K562 (cell line): ENCODE data around the gene BSN. TPM values are rescaled to one million over a fixed set of nuclear protein-coding genes. Genes with fewer than 3 reads are reported as not detected.

ENCODE experiments used
- ATAC-seq: fragments of 200-7000 bp; cut with Tn5 transposase; 3 replicates; pipeline ENCODE4 v1.9.1; 2020; ENCODE audit warnings: moderate library complexity
- BruUV-seq: library from RNA; stranded (reverse); fragments of 400-500 nt; replicated peaks from 2 replicates; lab custom pipeline; 2021; lab: Mats Ljungman, UMichigan
- CTCF ChIA-PET: fragments of 300-600 bp; formaldehyde crosslinking; extraction: SDS; loops from one replicate; lab custom pipeline; 2021; ENCODE audit warnings: low intra/inter-chr PET ratio; lab: Yijun Ruan, JAX
- POLR2A ChIA-PET: fragments of 300-600, 350-650 bp; sonication (Branson Sonifier 250); formaldehyde crosslinking; extraction: SDS; loops from one replicate; lab custom pipeline; 2021; ENCODE audit warnings: antibody characterized with exemption, inconsistent platforms; lab: Yijun Ruan, JAX
- DNase-seq, 4 experiments: peaks; one replicate each; pipeline versions ENCODE4 v3.0.0 to v3.0.0-alpha.2; 2011 to 2018; ENCODE audit warnings: low spot score in 3 of 4, mixed read lengths in 3 of 4; ENCODE audit errors: extremely low read depth in 1 of 4
- FAIRE-seq: peaks from 2 replicates; lab custom pipeline; 2011; peaks lifted over from hg19 to GRCh38; lab: Jason Lieb, UNC
- H2AFZ ChIP-seq: 2 replicates; pipeline ENCODE4 v1.6.0; 2011; ENCODE audit warnings: low read depth, low read length, control low read depth, inconsistent platforms
- H3K27ac ChIP-seq: fragments of 200-600 bp; 3 replicates; pipeline ENCODE4 v1.8.0; 2011; ENCODE audit warnings: low read depth, mild to moderate bottlenecking, control low read depth, inconsistent platforms, low read length, moderate library complexity, mixed read lengths; ENCODE audit errors: extremely low read depth
- H3K27me3 ChIP-seq, 2 experiments: fragments of 300-600 bp in 1 of 2; 2 replicates in 1 of 2; 3 replicates in 1 of 2; pipeline versions ENCODE4 v1.6.0 to v1.8.0; 2011; ENCODE audit warnings: inconsistent platforms in 2 of 2, low read length in 2 of 2, mild to moderate bottlenecking in 1 of 2, mixed read lengths in 1 of 2, moderate library complexity in 1 of 2; ENCODE audit not compliant: control insufficient read depth in 2 of 2, insufficient read depth in 2 of 2
- H3K36me3 ChIP-seq: fragments of 300-600 bp; 3 replicates; pipeline ENCODE4 v1.8.0; 2011; ENCODE audit warnings: mild to moderate bottlenecking, low read length, inconsistent platforms; ENCODE audit not compliant: control insufficient read depth, insufficient read depth
- H3K4me1 ChIP-seq, 2 experiments: fragments of 200-600 bp in 1 of 2; replicated peaks in 1 of 2; 2 replicates in 1 of 2; 3 replicates in 1 of 2; pipeline versions ENCODE4 v1.5.1 to v1.8.0; 2011; ENCODE audit warnings: inconsistent platforms in 2 of 2, low read length in 2 of 2, mild to moderate bottlenecking in 1 of 2, mixed read lengths in 1 of 2, moderate library complexity in 1 of 2; ENCODE audit not compliant: control insufficient read depth in 2 of 2, insufficient read depth in 2 of 2
- H3K4me2 ChIP-seq: 2 replicates; pipeline ENCODE4 v1.6.1; 2011; ENCODE audit warnings: low read length, control low read depth, inconsistent platforms, mixed read lengths; ENCODE audit not compliant: insufficient read depth
- H3K4me3 ChIP-seq: fragments of 200-600 bp; sonication (generic), shearing (Covaris generic); 2 replicates; pipeline ENCODE4 v1.5.1; 2016; ENCODE audit warnings: control low read depth, inconsistent platforms
- H3K79me2 ChIP-seq: fragments of 200-600 bp; 3 replicates; pipeline ENCODE4 v1.8.0; 2011; ENCODE audit warnings: low read length, inconsistent platforms; ENCODE audit not compliant: control insufficient read depth, insufficient read depth
- H3K9ac ChIP-seq, 2 experiments: 2 replicates each; pipeline versions ENCODE4 v1.6.0 to v1.6.1; 2011; ENCODE audit warnings: low read depth in 2 of 2, low read length in 2 of 2, control low read depth in 1 of 2, inconsistent platforms in 1 of 2, mild to moderate bottlenecking in 1 of 2, mixed read lengths in 1 of 2; ENCODE audit not compliant: insufficient read depth in 1 of 2
- H3K9me1 ChIP-seq: one replicate; pipeline ENCODE4 v1.6.0; 2011; ENCODE audit warnings: inconsistent platforms, mild to moderate bottlenecking, low read length, moderate library complexity; ENCODE audit not compliant: control insufficient read depth, insufficient read depth
- H3K9me3 ChIP-seq: replicated peaks from 2 replicates; pipeline ENCODE4 v1.5.1; 2011; ENCODE audit warnings: low read depth, low read length, inconsistent platforms; ENCODE audit not compliant: control insufficient read depth, insufficient read depth
- H4K20me1 ChIP-seq: replicated peaks from 2 replicates; pipeline ENCODE4 v1.6.1; 2011; ENCODE audit warnings: low read length, inconsistent platforms, mixed read lengths; ENCODE audit not compliant: control insufficient read depth, insufficient read depth
- FOXO4 ChIP-seq: fragments of 450-650 bp; formaldehyde crosslinking; IDR thresholded peaks from 2 replicates; pipeline ENCODE4 v1.4.0; 2020; ENCODE audit warnings: mild to moderate bottlenecking, moderate library complexity
- KDM1A ChIP-seq, 2 experiments: fragments of 450-650 bp; IDR thresholded peaks; 2 replicates each; pipeline ENCODE4 v1.6.1; 2016; ENCODE audit warnings: mild to moderate bottlenecking in 2 of 2
- KLF16 ChIP-seq: IDR thresholded peaks from 2 replicates; pipeline ENCODE4 v1.6.1; 2016; ENCODE audit warnings: antibody characterized with exemption
- PTTG1 ChIP-seq: fragments of 450-650 bp; IDR thresholded peaks from 2 replicates; pipeline ENCODE4 v1.6.1; 2016; ENCODE audit warnings: low read depth, mild to moderate bottlenecking, missing genetic modification characterization, missing compliant biosample characterization
- SMAD2 ChIP-seq: fragments of 150-350 bp; IDR thresholded peaks from 2 replicates; pipeline ENCODE4 v1.6.1; 2014; ENCODE audit warnings: low read depth, mild to moderate bottlenecking, low read length
- SREBF1 ChIP-seq: fragments of 150-350 bp; IDR thresholded peaks from 2 replicates; pipeline ENCODE4 v1.6.1; 2014; ENCODE audit warnings: antibody characterized with exemption, low read depth, low read length, borderline replicate concordance
- ZBTB7A ChIP-seq: IDR thresholded peaks from 2 replicates; pipeline ENCODE4 v1.6.1; 2011; ENCODE audit warnings: low read depth, mild to moderate bottlenecking, low read length, moderate library complexity, borderline replicate concordance; ENCODE audit not compliant: control insufficient read depth
- ZC3H8 ChIP-seq: fragments of 450-650 bp; IDR thresholded peaks from 2 replicates; pipeline ENCODE4 v1.6.1; 2017
- WGBS: fragments of 100-300 bp; shearing (Covaris generic); methylation state at CpG from one replicate; pipeline ENCODE4 v1.1.6; 2016; ENCODE audit warnings: low coverage, mixed read lengths; ENCODE audit not compliant: insufficient coverage; ENCODE audit errors: missing lambda C conversion rate; 5-methylcytosine and 5-hydroxymethylcytosine counted together
- in situ Hi-C: fragments of 300-500 bp; cut with MboI; formaldehyde crosslinking; loops from 4 replicates; pipeline ENCODE4 v1.15.0; 2018; ENCODE audit warnings: inconsistent platforms, mixed read lengths
- intact Hi-C: fragments of 100-400 bp; cut with micrococcal nuclease; formaldehyde crosslinking; loops from 2 replicates; pipeline ENCODE4 v1.14.2; 2022
- polyA plus RNA-seq, 8 experiments: library from polyadenylated mRNA; depleted of rRNA in 4 of 8; stranded (reverse) in 5 of 8; unstranded in 3 of 8; fragments of >200 nt; fragmentation: Nextera tagmentation in 2 of 8; fragmentation: Illumina TruSeq in 1 of 8; extraction: Ambion mirVana in 2 of 8; extraction: Trizol in 1 of 8; gene quantifications; 2 replicates each; pipeline versions ENCODE4 v1.2.1 to v1.2.3, GENCODE V29; 2011 to 2014; ENCODE audit warnings: inconsistent platforms in 1 of 8, missing spikeins in 1 of 8
- total RNA-seq, 7 experiments: library from RNA; depleted of rRNA in 6 of 7; stranded (reverse); fragments of >200 nt in 6 of 7; fragmentation: Illumina TruSeq in 2 of 7; extraction: Trizol in 2 of 7; gene quantifications; 2 replicates each; pipeline versions ENCODE4 v1.2.1 to v1.2.3, GENCODE V29; 2011 to 2021; ENCODE audit warnings: low replicate concordance in 1 of 7

The BSN gene
- total and polyA plus RNA-seq, 9 of the 15 experiments (the other 6 are each of a cell fraction or from before 2014, with no cell fraction given), result 0.03 to 1.5 (median 0.29) TPM

DNA sequence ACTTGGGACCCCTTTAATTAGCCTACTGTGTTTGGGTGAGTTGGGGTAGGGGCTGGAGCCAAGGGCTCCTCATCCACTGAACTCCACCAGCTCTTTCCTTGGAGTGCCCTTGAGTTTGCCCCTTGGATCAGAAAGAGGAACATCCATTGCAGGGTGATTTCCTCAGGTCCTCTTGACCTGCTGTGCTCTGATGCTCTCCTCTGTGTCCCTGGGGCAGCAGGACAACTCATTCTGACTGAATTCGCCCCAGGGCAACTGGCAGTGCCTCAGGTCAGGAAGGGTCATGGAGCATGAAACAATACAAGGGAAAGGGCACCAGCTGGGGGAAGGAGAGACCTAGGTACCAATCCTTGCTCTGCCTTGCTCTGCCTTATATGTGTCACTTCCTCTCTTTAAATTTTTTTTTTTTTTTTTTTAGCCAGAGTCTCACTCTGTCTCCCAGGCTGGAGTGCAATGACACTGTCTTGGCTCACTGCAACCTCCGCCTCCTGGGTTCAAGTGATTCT is 47.8 kb downstream of the BSN start:
- 38% methylated on average over 1 of the region's 2 CpGs for WGBS
- no peaks in the 10 kb centered on the region for H3K27me3 ChIP-seq
- intact Hi-C loops, result no loop called here
- H3K9me1 ChIP-seq, result peaks cover 2% of the 10 kb centered on the region
- FAIRE-seq (no peak), ATAC-seq (no peak), DNase-seq (no peak)
- no peak overlapping the region for H3K4me3 ChIP-seq
- no peaks in the 10 kb centered on the region for H3K9me3 ChIP-seq
- no peak overlapping the region for H3K27ac ChIP-seq
- H3K79me2 ChIP-seq, result no peaks in the 10 kb centered on the region
- H3K4me1 ChIP-seq, result peaks cover 0 to 3% of the 10 kb centered on the region in 2 experiments; a peak in 1 of 5 replicates
- H4K20me1 ChIP-seq, result no peaks in the 10 kb centered on the region
- H3K4me2 ChIP-seq, result no peak overlapping the region
- POLR2A ChIA-PET, result interaction anchor here (0.6 to 1.3 kb wide), 4 partner anchors 13 to 24 kb away, joined by 3 to 4 read pairs (median 4); no protein-coding TSS in a partner anchor
- no TSS peak for BruUV-seq
- no peak overlapping the region for H2AFZ ChIP-seq
- CTCF ChIA-PET, result no interaction called here
- in situ Hi-C loops, result no loop called here
- TF ChIP-seq SREBF1 (no peak), SMAD2 (no peak)
- no peaks in the 10 kb centered on the region for H3K36me3 ChIP-seq
- no peak overlapping the region for H3K9ac ChIP-seq

DNA sequence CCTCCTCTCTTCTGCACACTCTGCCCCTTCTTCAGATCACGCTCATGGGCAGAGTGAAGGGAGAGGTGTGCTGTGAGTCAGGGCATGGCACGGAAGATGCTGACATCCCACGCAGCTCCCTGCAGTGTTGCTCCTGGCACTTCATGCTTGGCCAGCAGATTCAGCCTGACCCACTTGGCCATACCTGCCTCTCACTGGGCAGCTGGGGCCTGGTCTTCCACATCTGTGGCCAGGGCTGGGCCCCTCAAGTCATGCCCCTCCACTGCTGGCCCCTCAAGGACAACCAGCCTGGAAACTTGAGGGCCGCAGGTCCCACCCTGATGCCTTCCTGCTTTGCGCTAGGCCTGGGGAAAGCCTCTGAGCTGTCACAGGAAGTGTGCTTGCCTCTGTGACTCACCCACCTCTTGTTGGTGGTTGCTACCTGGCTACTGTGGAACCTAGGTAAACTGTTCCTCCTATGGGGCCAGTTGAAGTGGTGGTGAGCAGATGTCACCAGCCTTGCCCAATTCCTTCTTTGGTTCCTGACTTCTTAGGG is 48.7 kb downstream of the BSN start:
- peak; percentile 39; the same call in 2 of the 3 replicates for ATAC-seq
- DNase-seq, result no peak
- Histone ChIP-seq H2AFZ (no peak overlapping the region), H3K9me3 (no peaks in the 10 kb centered on the region), H3K79me2 (no peaks in the 10 kb centered on the region), H3K9ac (no peak overlapping the region; a peak in 1 of 4 replicates), H4K20me1 (no peaks in the 10 kb centered on the region), H3K9me1 (peaks cover 2% of the 10 kb centered on the region), H3K4me1 (peaks cover 0 to 3% of the 10 kb centered on the region in 2 experiments; a peak in 1 of 5 replicates), H3K36me3 (no peaks in the 10 kb centered on the region), H3K4me3 (no peak overlapping the region), H3K27ac (no peak overlapping the region), H3K4me2 (no peak overlapping the region), H3K27me3 (no peaks in the 10 kb centered on the region)
- 77% methylated on average over 5 of the region's 5 CpGs for WGBS
- in situ Hi-C loops, result no loop called here
- BruUV-seq, result no TSS peak
- no peak for FAIRE-seq
- intact Hi-C loops, result no loop called here
- POLR2A ChIA-PET, result interaction anchor here (1.0 kb wide), 1 partner anchor 14 kb away, joined by 3 read pairs; no protein-coding TSS in a partner anchor
- CTCF ChIA-PET, result no interaction called here
- TF ChIP-seq PTTG1 (tag) (no peak), ZC3H8 (no peak), KLF16 (no peak), KDM1A (IDR thresholded peaks at IDR 0.05) (no peak), ZBTB7A (no peak), FOXO4 (CRISPR knock-in tag) (no peak)
